ENCODE measurements around the gene TBX18.

GRCh38 chr6:84772428-84773132 lies 8.2 kb upstream of the TBX18 start:
- no peak for TF ChIP-seq CTCF (IDR thresholded peaks at IDR 0.05)
- no peak for TF ChIP-seq POLR2A (IDR thresholded peaks at IDR 0.05)

Data from adrenal gland (tissue), 5 donors.